Fibroblast of lung (primary cell): Measurements from ENCODE around the gene CA5A.

Source experiments
- CTCF ChIP-seq, 2 donors: IDR thresholded peaks in 1 of 2; conservative IDR thresholded peaks in 1 of 2; 1 replicate in 1 of 2; 2 replicates in 1 of 2; pipeline ENCODE4 v1.5.1; 2011 to 2012; ENCODE audit warnings: low read length in 2 of 2, control low read depth in 1 of 2, inconsistent platforms in 1 of 2, low read depth in 1 of 2, mild to moderate bottlenecking in 1 of 2
- EZH2 ChIP-seq: IDR thresholded peaks from 2 replicates; pipeline ENCODE4 v1.5.1; 2012; ENCODE audit warnings: low read length, control low read depth, mild to moderate bottlenecking; ENCODE audit errors: missing control alignments

- TF ChIP-seq CTCF (conservative IDR thresholded peaks at IDR 0.05 in 1 of 2, IDR thresholded peaks at IDR 0.05 in 1 of 2; ENCODE audit: low read depth in 1 of 2, low read length in 2 of 2), result no peak
- TF ChIP-seq EZH2, result no peak
Observed at GRCh38 chr16:87931504-87931903, 4.8 kb downstream of the CA5A start.
